VCaP (cell line): ENCODE data around the gene MALRD1.

ENCODE experiments used
- H3K27ac ChIP-seq: fragments of 450-650 bp; 2 replicates; pipeline ENCODE4 v1.5.1; 2017
- CTCF ChIP-seq: fragments of 450-650 bp; conservative IDR thresholded peaks from 2 replicates; pipeline ENCODE4 v1.5.1; 2017; ENCODE audit warnings: mild to moderate bottlenecking, moderate library complexity

The MALRD1 gene

DNA sequence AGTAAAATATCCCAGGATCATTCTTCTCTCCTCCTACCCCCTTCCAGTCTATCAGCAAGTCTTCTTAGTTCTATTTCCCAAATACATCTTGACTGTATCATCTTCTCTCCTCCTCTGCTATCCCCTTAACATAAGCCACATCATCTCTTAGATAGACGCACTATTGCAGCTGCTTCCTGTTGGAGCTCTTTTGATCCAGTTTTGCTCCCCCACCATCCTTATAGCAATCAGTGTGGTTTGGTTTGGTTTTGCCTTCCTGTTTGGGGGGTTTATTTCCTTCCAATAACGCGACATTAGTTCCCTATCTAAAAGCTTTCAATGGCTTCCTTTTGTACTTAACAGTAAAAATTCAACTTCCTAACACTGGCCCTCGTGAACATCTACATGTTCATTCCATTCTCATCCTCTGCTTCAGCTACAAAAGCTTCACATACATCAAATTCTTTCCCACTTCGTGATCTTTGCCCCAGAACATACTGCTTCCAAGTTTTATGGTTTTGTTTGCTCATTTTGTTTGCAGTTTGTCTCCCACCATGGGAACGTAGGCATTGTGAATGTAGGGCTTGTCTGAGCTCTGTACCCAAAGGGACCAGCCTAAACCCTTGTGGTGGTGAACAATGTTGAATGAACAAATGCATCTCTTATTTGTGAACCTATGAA lies 734.0 kb downstream of the MALRD1 start:
- H3K27ac ChIP-seq: no peak overlapping the region
- no peak for TF ChIP-seq CTCF

DNA sequence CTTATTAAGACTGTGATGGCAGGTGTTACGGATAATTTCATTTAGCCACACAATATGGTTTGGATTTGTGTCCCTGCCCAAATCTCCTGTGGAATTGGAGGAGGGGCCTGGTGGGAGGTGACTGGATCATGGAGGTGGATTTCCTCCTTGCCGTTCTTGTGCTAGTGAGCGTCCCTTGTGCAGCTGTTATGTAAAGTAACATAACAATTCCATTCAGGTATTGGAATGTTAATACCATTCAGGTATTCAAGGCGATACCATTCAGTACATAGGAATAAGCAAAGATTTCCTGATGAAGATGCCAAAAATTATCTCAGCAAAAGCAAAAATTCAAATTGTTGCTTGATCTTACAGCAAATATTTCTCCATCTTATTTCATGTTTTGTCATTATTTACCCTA lies 735.1 kb downstream of the MALRD1 start:
- H3K27ac ChIP-seq: no peak overlapping the region
- no peak for TF ChIP-seq CTCF
